Liver (tissue), 9 donors: ENCODE results near the gene CDH23. TPM values are rescaled to one million over a fixed set of nuclear protein-coding genes. Genes with fewer than 3 reads are reported as not detected.

Experiments
- DNase-seq: peaks from one replicate; pipeline ENCODE4 v3.0.0-alpha.2; 2017; ENCODE audit warnings: low spot score
- H3K27ac ChIP-seq, 2 donors: one replicate each; pipeline ENCODE4 v1.7.0; 2013; ENCODE audit warnings: inconsistent platforms in 2 of 2, low read length in 2 of 2, control low read depth in 1 of 2, low read depth in 1 of 2, mild to moderate bottlenecking in 1 of 2
- H3K27me3 ChIP-seq, 4 donors: one replicate each; pipeline versions ENCODE4 v1.6.1 to v1.7.0; 2013; ENCODE audit warnings: low read length in 3 of 4, inconsistent platforms in 1 of 4, mild to moderate bottlenecking in 1 of 4, moderate library complexity in 1 of 4; ENCODE audit not compliant: control insufficient read depth in 4 of 4, insufficient read depth in 4 of 4
- H3K36me3 ChIP-seq, 4 donors: one replicate each; pipeline versions ENCODE4 v1.6.1 to v1.7.0; 2013; ENCODE audit warnings: low read length in 3 of 4, mild to moderate bottlenecking in 3 of 4, low read depth in 1 of 4, moderate library complexity in 1 of 4; ENCODE audit not compliant: control insufficient read depth in 4 of 4, insufficient read depth in 3 of 4
- H3K4me1 ChIP-seq, 4 donors: one replicate each; pipeline versions ENCODE4 v1.6.1 to v1.7.0; 2013; ENCODE audit warnings: low read length in 3 of 4, mild to moderate bottlenecking in 3 of 4, moderate library complexity in 1 of 4; ENCODE audit not compliant: control insufficient read depth in 4 of 4, insufficient read depth in 4 of 4
- H3K4me3 ChIP-seq, 3 donors: one replicate each; pipeline versions ENCODE4 v1.6.1 to v1.7.0; 2013; ENCODE audit warnings: low read length in 3 of 3, control low read depth in 1 of 3, low read depth in 1 of 3, mild to moderate bottlenecking in 1 of 3
- H3K9ac ChIP-seq, 2 donors: one replicate each; pipeline ENCODE4 v1.7.0; 2013; ENCODE audit warnings: low read length in 2 of 2, mild to moderate bottlenecking in 2 of 2, moderate library complexity in 2 of 2, control low read depth in 1 of 2, low read depth in 1 of 2
- H3K9me3 ChIP-seq, 4 donors: one replicate each; pipeline versions ENCODE4 v1.6.1 to v1.7.0; 2013; ENCODE audit warnings: low read length in 3 of 4; ENCODE audit not compliant: control insufficient read depth in 4 of 4
- ATF3 ChIP-seq: IDR thresholded peaks from 2 replicates; pipeline ENCODE4 v1.6.1; 2016; ENCODE audit warnings: antibody characterized with exemption
- CTCF ChIP-seq: fragments of 150-350 bp; IDR thresholded peaks from 2 replicates; pipeline ENCODE4 v1.5.1; 2017; ENCODE audit warnings: improper control_type of control experiment, low read depth, low read length; ENCODE audit not compliant: missing input control
- EGR1 ChIP-seq, 2 donors: IDR thresholded peaks; 2 replicates each; pipeline ENCODE4 v1.6.1; 2016 to 2018; ENCODE audit warnings: antibody characterized with exemption in 2 of 2, low read depth in 2 of 2
- FOXA1 ChIP-seq: IDR thresholded peaks from 2 replicates; pipeline ENCODE4 v1.6.1; 2016; ENCODE audit warnings: antibody characterized with exemption
- FOXA2 ChIP-seq: IDR thresholded peaks from 2 replicates; pipeline ENCODE4 v1.6.1; 2016; ENCODE audit warnings: antibody characterized with exemption
- GABPA ChIP-seq, 2 donors: IDR thresholded peaks in 1 of 2; conservative IDR thresholded peaks in 1 of 2; 2 replicates each; pipeline ENCODE4 v1.6.1; 2016; ENCODE audit warnings: antibody characterized with exemption in 2 of 2, mild to moderate bottlenecking in 1 of 2, moderate library complexity in 1 of 2
- HNF4A ChIP-seq, 2 donors: conservative IDR thresholded peaks; 2 replicates each; pipeline ENCODE4 v1.6.1; 2016; ENCODE audit warnings: antibody characterized with exemption in 2 of 2, mild to moderate bottlenecking in 2 of 2
- HNF4G ChIP-seq: IDR thresholded peaks from 2 replicates; pipeline ENCODE4 v1.6.1; 2016; ENCODE audit warnings: antibody characterized with exemption
- JUND ChIP-seq, 2 donors: IDR thresholded peaks; 2 replicates each; pipeline ENCODE4 v1.6.1; 2016; ENCODE audit warnings: antibody characterized with exemption in 2 of 2
- MAX ChIP-seq: IDR thresholded peaks from 2 replicates; pipeline ENCODE4 v1.6.1; 2016; ENCODE audit warnings: antibody characterized with exemption
- NR2F2 ChIP-seq: IDR thresholded peaks from 2 replicates; pipeline ENCODE4 v1.6.1; 2016; ENCODE audit warnings: antibody characterized with exemption
- RAD21 ChIP-seq, 2 donors: IDR thresholded peaks; 2 replicates each; pipeline ENCODE4 v1.6.1; 2016; ENCODE audit warnings: antibody characterized with exemption in 2 of 2, mild to moderate bottlenecking in 2 of 2
- REST ChIP-seq: IDR thresholded peaks from 2 replicates; pipeline ENCODE4 v1.6.1; 2016; ENCODE audit warnings: antibody characterized with exemption, mild to moderate bottlenecking
- RXRA ChIP-seq, 2 donors: IDR thresholded peaks; 2 replicates each; pipeline ENCODE4 v1.6.1; 2017 to 2018; ENCODE audit warnings: antibody characterized with exemption in 2 of 2, mild to moderate bottlenecking in 1 of 2
- SP1 ChIP-seq: IDR thresholded peaks from 2 replicates; pipeline ENCODE4 v1.6.1; 2018; ENCODE audit warnings: antibody characterized with exemption, mild to moderate bottlenecking
- TAF1 ChIP-seq: conservative IDR thresholded peaks from 2 replicates; pipeline ENCODE4 v1.6.1; 2016; ENCODE audit warnings: antibody characterized with exemption, mild to moderate bottlenecking
- YY1 ChIP-seq: IDR thresholded peaks from 2 replicates; pipeline ENCODE4 v1.6.1; 2016; ENCODE audit warnings: antibody characterized with exemption, mild to moderate bottlenecking
- ZBTB33 ChIP-seq: IDR thresholded peaks from 2 replicates; pipeline ENCODE4 v1.6.1; 2016; ENCODE audit warnings: antibody characterized with exemption
- WGBS: extraction: QIAGEN DNeasy Blood & Tissue Kit; methylation state at CpG from one replicate; pipeline ENCODE4 v1.1.7; 2013; 5-methylcytosine and 5-hydroxymethylcytosine counted together
- polyA plus RNA-seq, 2 donors: library from polyadenylated mRNA; stranded (reverse) in 1 of 2; unstranded in 1 of 2; fragments of 200-250 nt in 1 of 2; fragments of >200 nt in 1 of 2; fragmentation: Nextera tagmentation in 1 of 2; extraction: Ambion mirVana in 1 of 2; gene quantifications; one replicate each; pipeline versions ENCODE4 v1.2.1 to v1.2.3, GENCODE V29; 2013 to 2015
- total RNA-seq, 2 donors: library from RNA; depleted of rRNA; stranded (reverse); fragments of >200 nt; gene quantifications; one replicate each; pipeline ENCODE4 v1.2.3, GENCODE V29; 2014
- donor health status: healthy.
- donor health status: healthy.
- donor health status: healthy.
- donor health status: healthy.
- donor health status: healthy.

CDH23 gene
- total and polyA plus RNA-seq, 4 donors: 1.5 to 4.7 (median 3.4) TPM

GRCh38 chr10:71754562-71754961, 357.8 kb downstream of the CDH23 start:
- WGBS: 92% methylated on average over 3 of the region's 3 CpGs
- Histone ChIP-seq H3K27me3 (no peaks in the 10 kb centered on the region), H3K36me3 (peaks cover 0 to 3% (median 0%) of the 10 kb centered on the region in 4 donors), H3K4me1 (peaks cover 0 to 19% (median 4%) of the 10 kb centered on the region in 4 donors), H3K27ac (peak overlapping the region; percentile 44 to 64), H3K4me3 (no peak overlapping the region), H3K9ac (no peak overlapping the region), H3K9me3 (no peaks in the 10 kb centered on the region)
- DNase-seq: no peak
- TF ChIP-seq JUND (IDR thresholded peaks at IDR 0.05): no peak
- no peak for TF ChIP-seq MAX
- no peak for TF ChIP-seq EGR1 (IDR thresholded peaks at IDR 0.05; ENCODE audit: low read depth in 2 of 2)
- no peak for TF ChIP-seq HNF4G
- no peak for TF ChIP-seq SP1
- no peak for TF ChIP-seq ZBTB33
- TF ChIP-seq RAD21 (IDR thresholded peaks at IDR 0.05): no peak
- no peak for TF ChIP-seq REST
- no peak for TF ChIP-seq FOXA1
- TF ChIP-seq RXRA (IDR thresholded peaks at IDR 0.05): no peak
- no peak for TF ChIP-seq NR2F2
- no peak for TF ChIP-seq FOXA2
- no peak for TF ChIP-seq YY1
- no peak for TF ChIP-seq TAF1
- no peak for TF ChIP-seq ATF3
- no peak for TF ChIP-seq CTCF
- no peak for TF ChIP-seq HNF4A (conservative IDR thresholded peaks at IDR 0.05)
- TF ChIP-seq GABPA (IDR thresholded peaks at IDR 0.05 in 1 of 2, conservative IDR thresholded peaks at IDR 0.05 in 1 of 2): no peak
